MM.1S (cell line): ENCODE measurements around the gene SERBP1.

Experiments
- EZH2 ChIP-seq: fragments of 300-600 bp; sonication (generic); optimal IDR thresholded peaks from 2 replicates; pipeline ENCODE3; 2017; ENCODE audit warnings: low read depth, mild to moderate bottlenecking, antibody characterized with exemption, low read length, mixed read lengths
- EZH2phosphoT487 ChIP-seq: fragments of 300-600 bp; sonication (generic); IDR thresholded peaks from 2 replicates; pipeline ENCODE4 v1.6.1; 2018; ENCODE audit warnings: antibody characterized with exemption, low read length
- TF ChIP-seq, protein P1 (sequence below): fragments of 300-600 bp; sonication (generic); IDR thresholded peaks from 2 replicates; pipeline ENCODE4 v1.5.1; 2016; ENCODE audit warnings: antibody characterized with exemption, low read length, mixed read lengths

DNA sequence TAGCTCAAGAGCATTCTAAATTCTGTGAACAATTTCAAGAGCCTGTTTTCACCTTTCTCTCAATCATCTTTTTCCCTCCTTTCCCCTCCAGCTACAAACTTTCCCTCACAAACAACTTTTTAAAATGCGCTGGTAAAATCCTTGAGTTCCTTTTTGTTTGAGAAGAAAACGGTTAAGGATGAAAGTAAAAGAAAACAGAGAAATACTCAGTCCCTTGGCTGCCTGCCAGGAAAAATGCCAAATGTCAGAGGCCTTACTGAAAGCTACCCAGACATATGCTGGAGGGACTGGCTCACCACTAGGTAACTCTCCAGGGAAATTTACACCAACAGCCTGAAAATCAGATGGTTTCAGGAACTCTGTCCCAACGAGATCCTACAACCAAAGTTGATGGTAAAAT, 11.0 kb upstream of the SERBP1 start:
- TF ChIP-seq, protein P1, sequence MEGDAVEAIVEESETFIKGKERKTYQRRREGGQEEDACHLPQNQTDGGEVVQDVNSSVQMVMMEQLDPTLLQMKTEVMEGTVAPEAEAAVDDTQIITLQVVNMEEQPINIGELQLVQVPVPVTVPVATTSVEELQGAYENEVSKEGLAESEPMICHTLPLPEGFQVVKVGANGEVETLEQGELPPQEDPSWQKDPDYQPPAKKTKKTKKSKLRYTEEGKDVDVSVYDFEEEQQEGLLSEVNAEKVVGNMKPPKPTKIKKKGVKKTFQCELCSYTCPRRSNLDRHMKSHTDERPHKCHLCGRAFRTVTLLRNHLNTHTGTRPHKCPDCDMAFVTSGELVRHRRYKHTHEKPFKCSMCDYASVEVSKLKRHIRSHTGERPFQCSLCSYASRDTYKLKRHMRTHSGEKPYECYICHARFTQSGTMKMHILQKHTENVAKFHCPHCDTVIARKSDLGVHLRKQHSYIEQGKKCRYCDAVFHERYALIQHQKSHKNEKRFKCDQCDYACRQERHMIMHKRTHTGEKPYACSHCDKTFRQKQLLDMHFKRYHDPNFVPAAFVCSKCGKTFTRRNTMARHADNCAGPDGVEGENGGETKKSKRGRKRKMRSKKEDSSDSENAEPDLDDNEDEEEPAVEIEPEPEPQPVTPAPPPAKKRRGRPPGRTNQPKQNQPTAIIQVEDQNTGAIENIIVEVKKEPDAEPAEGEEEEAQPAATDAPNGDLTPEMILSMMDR = no peak
- TF ChIP-seq EZH2 = no peak
- TF ChIP-seq EZH2phosphoT487 = no peak
